ENCODE measurements around the gene GEMIN4. TPM values are rescaled to one million over a fixed set of nuclear protein-coding genes. Genes with fewer than 3 reads are reported as not detected.
"Not testable (repeated sequence)": the region's sequence is repeated elsewhere in the genome, so short reads cannot be mapped to it uniquely, and the experiment has no call there.

The GEMIN4 gene
- total RNA-seq, 1 donor from 2014 or later, result 15.6 TPM

GRCh38 chr17:750431-751037 is 1.5 kb downstream of the GEMIN4 start:
- H3K4me3 ChIP-seq, result peak overlapping the region; percentile 64
- TF ChIP-seq EZH2phosphoT487 (IDR thresholded peaks at IDR 0.05) (no peak), EZH2 (IDR thresholded peaks at IDR 0.05) (no peak), CTCF (IDR thresholded peaks at IDR 0.05) (no peak)
- peaks cover 13% of the 10 kb centered on the region for H3K4me1 ChIP-seq

GRCh38 chr17:749359-749758 is 2.7 kb downstream of the GEMIN4 start:
- not testable (repeated sequence) for H3K27me3 Mint-ChIP-seq (ENCODE audit: insufficient read depth, low read depth); H3K36me3 ChIP-seq; H3K4me2 ChIP-seq; H3K27ac ChIP-seq; H3K9me3 ChIP-seq (ENCODE audit: low read depth); H3K27ac Mint-ChIP-seq; DNase-seq (ENCODE audit: low spot score); H3K4me3 Mint-ChIP-seq; H3K4me3 ChIP-seq; H2AFZ ChIP-seq (replicated peaks); H3K27me3 ChIP-seq; H3K9ac ChIP-seq
- Histone ChIP-seq H3F3A (ENCODE audit: low read depth) (peaks cover 10% of the 10 kb centered on the region), H4K20me1 (ENCODE audit: low read depth) (peaks cover 21% of the 10 kb centered on the region), H3K4me1 (peaks cover 12% of the 10 kb centered on the region), H3K79me2 (ENCODE audit: low read depth) (peaks cover 68% of the 10 kb centered on the region)
- Mint-ChIP-seq H3K36me3 (peaks cover 50% of the 10 kb centered on the region), H3K4me1 (peaks cover 21% of the 10 kb centered on the region), H3K9me3 (peaks cover 24% of the 10 kb centered on the region)

More at GRCh38 chr17:750431-751037, 1.5 kb downstream of the GEMIN4 start:
- no peaks in the 10 kb centered on the region for H3K27me3 ChIP-seq
- Mint-ChIP-seq H3K36me3 (peaks cover 52% of the 10 kb centered on the region), H3K27ac (no peak overlapping the region), H3K27me3 (ENCODE audit: insufficient read depth, low read depth) (peaks cover 9% of the 10 kb centered on the region), H3K4me3 (peak overlapping the region; percentile 96), H3K9me3 (peaks cover 24% of the 10 kb centered on the region), H3K4me1 (peaks cover 23% of the 10 kb centered on the region)
- no peak overlapping the region for H3K9ac ChIP-seq
- peaks cover 56% of the 10 kb centered on the region for H3K79me2 ChIP-seq (ENCODE audit: low read depth)
- no peak overlapping the region for H2AFZ ChIP-seq (replicated peaks)
- H4K20me1 ChIP-seq (ENCODE audit: low read depth), result peaks cover 11% of the 10 kb centered on the region
- H3K27ac ChIP-seq, result no peak overlapping the region
- no peak for DNase-seq (ENCODE audit: low spot score)
- no peaks in the 10 kb centered on the region for H3K9me3 ChIP-seq (ENCODE audit: low read depth)
- H3F3A ChIP-seq (ENCODE audit: low read depth), result peaks cover 21% of the 10 kb centered on the region
- peak overlapping the region; percentile 99 for H3K4me2 ChIP-seq
- H3K36me3 ChIP-seq, result no peaks in the 10 kb centered on the region

- Mint-ChIP-seq H3K4me1 (peaks cover 19% of the 10 kb centered on the region), H3K9me3 (peaks cover 24% of the 10 kb centered on the region), H3K36me3 (peaks cover 53% of the 10 kb centered on the region)
- H2AFZ ChIP-seq (replicated peaks); DNase-seq (ENCODE audit: low spot score); H3K9ac ChIP-seq; H3K4me3 Mint-ChIP-seq; H3K27ac Mint-ChIP-seq; H3F3A ChIP-seq (ENCODE audit: low read depth); H3K4me3 ChIP-seq; H3K36me3 ChIP-seq; H3K4me2 ChIP-seq; H3K9me3 ChIP-seq (ENCODE audit: low read depth); H3K27ac ChIP-seq; H3K27me3 Mint-ChIP-seq (ENCODE audit: insufficient read depth, low read depth); H3K27me3 ChIP-seq: not testable (repeated sequence)
- Histone ChIP-seq H4K20me1 (ENCODE audit: low read depth) (peaks cover 25% of the 10 kb centered on the region), H3K4me1 (peaks cover 12% of the 10 kb centered on the region), H3K79me2 (ENCODE audit: low read depth) (peaks cover 75% of the 10 kb centered on the region)
Measured at GRCh38 chr17:748604-749003, 3.5 kb downstream of the GEMIN4 start.

- Histone ChIP-seq H4K20me1 (ENCODE audit: low read depth) (peaks cover 40% of the 10 kb centered on the region), H3K4me3 (no peak overlapping the region), H3K79me2 (ENCODE audit: low read depth) (peaks cover 78% of the 10 kb centered on the region), H3K4me2 (no peak overlapping the region), H3K27me3 (no peaks in the 10 kb centered on the region), H3K9me3 (ENCODE audit: low read depth) (no peaks in the 10 kb centered on the region), H3F3A (ENCODE audit: low read depth) (no peaks in the 10 kb centered on the region), H2AFZ (replicated peaks) (no peak overlapping the region), H3K4me1 (peaks cover 12% of the 10 kb centered on the region), H3K36me3 (peaks cover 6% of the 10 kb centered on the region), H3K9ac (no peak overlapping the region), H3K27ac (no peak overlapping the region)
- TF ChIP-seq EZH2 (IDR thresholded peaks at IDR 0.05) (no peak), EZH2phosphoT487 (IDR thresholded peaks at IDR 0.05) (no peak), CTCF (IDR thresholded peaks at IDR 0.05) (no peak)
- Mint-ChIP-seq H3K9me3 (peaks cover 24% of the 10 kb centered on the region), H3K4me1 (peaks cover 16% of the 10 kb centered on the region), H3K4me3 (no peak overlapping the region), H3K36me3 (peaks cover 64% of the 10 kb centered on the region), H3K27me3 (ENCODE audit: insufficient read depth, low read depth) (peaks cover 5% of the 10 kb centered on the region), H3K27ac (no peak overlapping the region)
- no peak for DNase-seq (ENCODE audit: low spot score)
Measured at GRCh38 chr17:746783-747629, 5.1 kb downstream of the GEMIN4 start.

All from neural progenitor cell (in vitro differentiated cells).